Non-pigmented ciliary epithelial cell (primary cell): ENCODE data around the gene CMTM4.
"Not testable (repeated sequence)": the region's sequence is repeated elsewhere in the genome, so short reads cannot be mapped to it uniquely, and the experiment has no call there.

Source experiments
- DNase-seq: peaks from one replicate; pipeline ENCODE4 v3.0.0-alpha.2; 2010; ENCODE audit warnings: low read depth

CMTM4 gene

GRCh38 chr16:66641387-66641786 is 55.2 kb downstream of the CMTM4 start:
- no peak for DNase-seq

GRCh38 chr16:66640724-66641314 is 55.7 kb downstream of the CMTM4 start:
- no peak for DNase-seq

- no peak for DNase-seq
Measured at GRCh38 chr16:66639091-66639885, 57.3 kb downstream of the CMTM4 start.

GRCh38 chr16:66637806-66638205 is 58.7 kb downstream of the CMTM4 start:
- no peak for DNase-seq

- no peak for DNase-seq
Measured at GRCh38 chr16:66636199-66636598, 60.3 kb downstream of the CMTM4 start.

GRCh38 chr16:66635406-66635805 is 61.1 kb downstream of the CMTM4 start:
- DNase-seq = no peak

GRCh38 chr16:66634527-66635196 is 61.9 kb downstream of the CMTM4 start:
- DNase-seq = no peak

GRCh38 chr16:66631558-66631957 is 65.0 kb downstream of the CMTM4 start:
- not testable (repeated sequence) for DNase-seq

GRCh38 chr16:66630561-66631260 is 65.8 kb downstream of the CMTM4 start:
- DNase-seq = not testable (repeated sequence)

- no peak for DNase-seq
Measured at GRCh38 chr16:66629856-66630255, 66.7 kb downstream of the CMTM4 start.

GRCh38 chr16:66627611-66628378 is 68.7 kb downstream of the CMTM4 start:
- DNase-seq = not testable (repeated sequence)

GRCh38 chr16:66623755-66624154 is 72.8 kb downstream of the CMTM4 start:
- no peak for DNase-seq

GRCh38 chr16:66622863-66623262 is 73.7 kb downstream of the CMTM4 start:
- no peak for DNase-seq

- DNase-seq = no peak
Measured at GRCh38 chr16:66621973-66622372, 74.6 kb downstream of the CMTM4 start.

GRCh38 chr16:66620429-66620795 is 76.1 kb downstream of the CMTM4 start:
- no peak for DNase-seq

- DNase-seq = peak; percentile 69
Measured at GRCh38 chr16:66619534-66620428, 76.8 kb downstream of the CMTM4 start.

- DNase-seq = peak; percentile 95
Measured at GRCh38 chr16:66618588-66619375, 77.8 kb downstream of the CMTM4 start.

- no peak for DNase-seq
Measured at GRCh38 chr16:66617728-66618127, 78.8 kb downstream of the CMTM4 start.

GRCh38 chr16:66617010-66617434 is 79.5 kb downstream of the CMTM4 start:
- no peak for DNase-seq

GRCh38 chr16:66616592-66616991 is 80.0 kb downstream of the CMTM4 start:
- no peak for DNase-seq
